Middle frontal gyrus (tissue), 1 donor: Measurements from ENCODE around the gene AJAP1.

Source experiments
- DNase-seq: peaks from one replicate; pipeline ENCODE4 v3.0.0-alpha.2; 2015; ENCODE audit warnings: low spot score; ENCODE audit errors: extremely low spot score

Gene AJAP1

DNA sequence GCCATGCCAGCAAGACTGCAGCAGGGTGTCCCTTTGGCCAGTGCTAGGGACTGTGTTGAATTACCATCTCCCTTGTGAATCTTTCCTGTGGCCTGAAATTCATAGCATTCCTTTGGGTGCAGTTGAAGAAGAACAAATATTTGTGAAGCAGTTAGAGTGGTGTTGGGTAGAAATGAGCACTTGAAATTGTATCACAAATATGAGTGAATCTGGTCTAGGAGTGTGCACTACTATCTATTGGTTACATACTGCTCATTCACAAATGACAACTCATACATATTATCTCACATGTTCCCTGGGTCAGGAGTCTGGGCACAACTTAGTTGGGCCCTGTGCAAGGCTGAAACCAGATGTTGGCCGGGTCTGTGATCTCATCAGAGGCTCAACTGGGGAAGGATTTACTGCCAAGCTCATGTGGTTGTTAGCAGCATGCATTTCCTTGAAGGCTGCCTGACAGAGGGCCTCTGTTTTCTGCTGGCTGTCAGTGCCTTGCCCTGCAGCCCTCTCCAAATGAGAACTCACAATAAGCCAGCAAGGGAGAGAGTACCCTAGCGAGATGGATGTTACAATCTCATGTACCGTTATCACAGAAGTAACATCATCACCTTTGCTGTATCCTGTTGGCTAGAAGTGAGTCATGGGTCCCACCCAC, 23.8 kb downstream of the AJAP1 start:
- no peak for DNase-seq

DNA sequence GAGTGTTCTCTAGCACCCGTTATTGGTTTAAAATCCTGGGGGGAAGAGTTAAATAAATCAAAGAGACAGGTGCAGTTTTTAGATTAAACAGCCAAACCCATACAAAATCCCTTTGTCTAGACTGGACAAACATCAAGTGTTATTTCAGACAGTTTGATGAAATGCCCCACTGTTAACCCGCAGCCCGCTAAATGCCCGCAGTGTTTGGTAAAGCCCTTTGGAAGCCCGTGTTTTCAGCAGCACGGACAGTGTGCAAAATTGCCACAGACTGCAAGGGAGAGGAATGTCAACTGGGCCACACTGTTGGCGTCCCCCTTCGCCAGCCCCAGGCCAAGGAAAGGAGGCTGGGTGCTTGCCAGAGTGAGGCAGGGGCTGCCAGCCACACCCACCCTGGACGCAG, 26.6 kb downstream of the AJAP1 start:
- DNase-seq, result peak; percentile 73

DNA sequence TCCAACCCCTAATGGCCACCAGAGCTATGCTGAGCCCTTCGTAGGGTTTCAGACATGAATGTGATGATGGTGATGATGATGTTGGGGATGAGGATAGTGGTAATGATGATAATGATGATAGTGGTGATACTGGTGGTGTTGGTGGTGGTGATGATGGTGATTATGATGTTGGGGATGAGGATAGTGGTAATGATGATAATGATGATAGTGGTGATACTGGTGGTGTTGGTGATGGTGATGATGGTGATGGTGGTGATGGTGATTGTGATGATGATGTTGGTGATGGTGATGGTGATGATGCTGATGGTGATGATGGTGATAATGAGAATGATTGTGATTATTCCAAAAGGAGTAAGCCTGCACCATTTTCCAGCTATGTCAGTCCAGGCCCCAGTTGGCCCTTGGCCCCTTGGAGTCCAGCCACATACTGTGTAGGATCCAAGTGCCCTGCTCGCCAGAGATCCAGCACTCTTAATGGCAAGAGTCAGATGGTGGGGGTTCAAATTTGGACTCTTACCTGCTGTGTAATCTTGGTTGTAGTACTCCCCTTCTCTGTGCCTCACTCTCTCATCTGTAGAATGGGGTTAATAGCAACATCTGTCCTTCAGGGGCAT, 28.3 kb downstream of the AJAP1 start:
- no peak for DNase-seq

DNA sequence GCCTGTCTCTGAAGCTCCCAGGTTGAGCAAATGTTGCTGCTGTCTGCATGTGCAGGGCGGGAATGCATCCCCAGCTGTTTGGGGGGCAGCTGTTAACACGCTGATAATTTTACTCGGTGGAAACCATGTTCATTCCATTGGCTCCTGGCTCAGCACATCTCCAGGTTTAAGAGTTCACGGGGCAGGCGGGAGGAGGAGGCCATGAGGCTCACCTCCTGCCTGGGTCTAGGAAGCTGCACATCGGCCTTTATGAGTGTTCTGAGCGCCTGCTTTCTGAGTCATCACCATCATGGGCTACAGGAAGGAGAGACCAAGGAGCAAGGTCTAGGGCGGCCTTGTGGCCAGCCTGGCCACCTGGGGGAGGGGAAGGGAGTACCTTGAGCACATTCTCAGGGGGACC, 29.7 kb downstream of the AJAP1 start:
- DNase-seq, result no peak

DNA sequence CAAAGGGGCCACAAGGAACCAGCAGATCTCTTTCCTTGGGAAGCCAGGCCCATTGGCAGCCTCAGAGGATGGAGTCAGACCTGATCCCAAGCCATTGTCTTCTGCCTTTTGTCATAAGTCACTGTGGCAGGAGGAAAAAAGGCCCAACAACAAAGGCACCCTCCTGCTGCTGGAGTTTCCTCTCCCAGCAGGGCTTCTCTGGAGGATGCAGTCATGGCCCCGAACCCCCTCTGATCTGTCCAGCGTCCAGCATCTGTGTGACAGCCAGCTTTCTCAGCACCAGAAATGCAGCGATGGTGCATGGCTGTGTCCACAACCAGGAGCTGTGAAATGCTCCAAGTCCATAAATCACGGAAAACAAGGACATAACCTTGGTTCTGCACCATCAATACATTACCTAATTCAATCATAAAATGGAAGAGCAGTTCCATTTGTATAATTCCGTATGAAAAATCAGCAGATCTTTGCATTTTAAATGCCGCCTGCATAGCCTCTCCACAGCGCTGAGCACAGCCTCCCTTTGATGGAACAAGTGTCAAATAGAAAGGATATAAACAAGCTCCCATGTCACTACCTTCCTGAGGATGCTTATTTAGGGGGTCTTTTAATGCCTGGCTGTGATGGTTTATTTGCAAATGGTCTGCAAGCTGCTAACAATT, 30.6 kb downstream of the AJAP1 start:
- DNase-seq, result no peak

DNA sequence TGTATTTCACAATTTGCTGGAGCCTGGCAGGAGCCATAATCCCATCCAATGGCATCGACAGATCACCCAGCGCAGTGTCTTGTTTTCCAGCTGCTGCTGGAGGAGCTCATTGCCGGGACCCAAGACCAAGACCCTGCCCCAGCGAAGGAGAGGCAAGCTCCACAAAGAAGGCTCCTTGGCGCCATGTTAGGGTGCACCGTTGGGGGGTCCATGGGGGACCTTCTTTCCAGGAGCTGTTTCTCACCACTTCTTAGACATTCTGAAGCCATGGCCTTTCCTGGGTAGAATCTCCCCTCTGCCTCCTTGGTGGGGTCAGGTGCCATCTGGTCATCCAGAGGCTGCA, 31.1 kb downstream of the AJAP1 start:
- no peak for DNase-seq

DNA sequence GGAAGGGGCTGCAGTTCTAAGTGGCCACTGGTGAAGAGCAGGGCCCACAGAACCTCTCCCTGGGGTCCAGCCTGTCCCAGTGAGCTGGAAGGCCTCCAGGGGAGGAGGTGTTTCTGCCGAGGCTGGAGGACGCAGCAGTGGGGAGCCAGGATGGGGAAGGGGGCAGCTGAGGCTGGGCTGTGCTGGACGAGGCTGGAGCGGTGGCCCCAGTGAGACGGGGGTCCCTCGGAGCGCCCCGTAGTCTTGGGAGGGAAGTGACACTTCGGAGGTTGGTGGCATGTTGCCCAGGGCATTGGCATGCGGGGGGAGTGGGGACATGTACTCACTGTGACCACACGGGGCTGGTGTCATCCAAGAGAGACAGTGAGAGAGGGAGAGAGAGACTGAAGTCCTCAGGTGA, 33.5 kb downstream of the AJAP1 start:
- DNase-seq, result no peak

DNA sequence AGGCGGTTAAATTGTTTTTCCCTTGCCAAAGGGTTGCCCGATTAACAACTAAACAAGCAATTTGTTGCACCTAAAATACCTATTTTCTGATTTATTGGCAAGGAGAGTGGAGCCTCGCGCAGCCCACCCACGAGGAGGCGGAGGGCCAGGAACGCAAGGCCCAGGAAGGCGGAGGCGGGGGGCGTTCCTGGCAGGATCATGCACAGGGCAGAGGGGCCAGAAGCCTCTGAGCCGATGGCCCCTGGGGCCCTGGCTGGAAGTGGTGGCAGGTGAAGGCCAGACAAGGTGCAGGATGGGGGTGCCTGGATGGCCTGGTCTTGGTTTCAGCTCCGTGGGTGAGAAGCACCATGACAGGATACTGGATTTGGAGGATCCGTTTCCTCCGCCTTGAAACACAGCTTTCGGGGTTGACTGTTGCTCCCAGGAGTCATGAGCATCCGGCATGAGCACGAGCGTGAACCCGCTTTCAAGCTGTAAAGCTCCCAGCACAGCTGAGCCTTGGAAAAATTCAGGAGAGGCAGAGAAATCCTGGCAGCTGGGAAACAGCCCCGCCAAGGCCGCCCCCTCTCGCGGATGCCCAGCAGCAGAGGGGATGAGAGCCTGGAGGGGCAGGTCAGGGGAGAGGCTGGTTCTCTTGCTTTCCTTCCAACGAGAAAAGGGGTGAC, 35.0 kb downstream of the AJAP1 start:
- DNase-seq, result no peak

DNA sequence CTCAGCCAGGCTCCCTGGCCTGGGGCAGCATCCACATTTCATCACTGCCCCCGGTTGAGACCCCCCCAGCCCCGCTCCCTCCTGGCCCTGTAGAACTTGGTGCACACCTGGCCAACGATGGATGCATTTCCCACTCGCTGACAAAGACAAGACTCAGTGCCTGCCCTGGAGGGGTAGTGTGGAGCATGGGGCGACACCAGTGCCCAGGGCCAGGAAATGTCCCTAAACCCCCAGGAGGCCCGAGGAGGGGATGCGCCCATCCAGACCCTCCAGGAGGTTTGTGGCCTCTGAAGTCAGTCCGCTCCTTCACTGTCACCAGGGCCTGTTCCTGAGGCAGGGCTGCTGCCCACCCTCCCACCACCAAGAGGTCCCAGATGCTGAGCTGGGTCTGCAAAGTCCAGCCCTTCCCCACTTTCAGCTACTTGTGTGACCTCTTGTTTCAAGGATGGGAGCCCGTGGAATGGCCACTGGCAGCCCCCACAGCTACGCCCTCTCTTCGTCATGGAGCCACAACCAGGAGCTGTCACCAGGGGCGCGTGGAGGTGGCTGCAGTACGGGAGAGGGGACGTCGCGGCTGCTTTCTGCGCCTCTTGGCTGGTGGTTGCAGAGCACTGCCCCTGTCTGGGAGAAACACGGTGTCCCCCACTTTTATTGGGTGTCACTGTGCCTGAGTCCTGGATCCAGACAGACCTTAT, 35.7 kb downstream of the AJAP1 start:
- DNase-seq, result no peak

DNA sequence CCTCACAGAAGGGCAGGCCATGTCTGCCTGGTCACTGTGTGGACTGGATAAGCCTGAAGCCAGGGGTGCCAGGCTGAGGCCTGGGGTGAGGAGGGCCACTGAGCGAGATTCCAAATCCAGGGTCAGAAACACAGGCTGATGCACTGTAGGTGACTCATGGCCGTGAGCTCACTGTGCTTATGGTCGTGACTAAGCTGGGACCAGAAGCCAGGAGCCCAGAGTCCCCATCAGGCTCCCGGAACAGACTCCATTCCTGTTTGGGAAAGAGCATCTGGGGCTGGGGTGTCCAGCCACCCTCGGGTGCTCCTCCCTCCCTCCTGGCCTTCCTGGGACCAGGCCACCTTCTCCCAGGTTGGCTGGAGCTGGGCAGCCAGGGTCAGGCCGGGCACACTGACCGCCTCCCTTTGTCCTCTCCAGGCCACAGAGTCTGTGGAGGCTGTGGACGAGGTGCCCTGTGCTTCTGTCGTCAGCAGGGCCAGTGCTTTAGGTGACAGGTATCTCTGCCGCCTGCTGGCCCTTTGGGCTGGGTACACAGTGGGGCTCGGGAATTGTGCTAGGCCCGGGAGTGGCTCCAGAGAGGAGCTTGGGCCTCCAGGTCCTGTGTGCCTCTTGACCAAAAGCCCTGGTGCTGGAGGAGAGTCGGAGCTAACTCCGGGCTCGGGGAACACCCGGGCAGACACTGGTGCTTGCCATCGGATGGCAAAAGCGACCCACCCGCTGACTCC, 36.7 kb downstream of the AJAP1 start:
- DNase-seq, result no peak

DNA sequence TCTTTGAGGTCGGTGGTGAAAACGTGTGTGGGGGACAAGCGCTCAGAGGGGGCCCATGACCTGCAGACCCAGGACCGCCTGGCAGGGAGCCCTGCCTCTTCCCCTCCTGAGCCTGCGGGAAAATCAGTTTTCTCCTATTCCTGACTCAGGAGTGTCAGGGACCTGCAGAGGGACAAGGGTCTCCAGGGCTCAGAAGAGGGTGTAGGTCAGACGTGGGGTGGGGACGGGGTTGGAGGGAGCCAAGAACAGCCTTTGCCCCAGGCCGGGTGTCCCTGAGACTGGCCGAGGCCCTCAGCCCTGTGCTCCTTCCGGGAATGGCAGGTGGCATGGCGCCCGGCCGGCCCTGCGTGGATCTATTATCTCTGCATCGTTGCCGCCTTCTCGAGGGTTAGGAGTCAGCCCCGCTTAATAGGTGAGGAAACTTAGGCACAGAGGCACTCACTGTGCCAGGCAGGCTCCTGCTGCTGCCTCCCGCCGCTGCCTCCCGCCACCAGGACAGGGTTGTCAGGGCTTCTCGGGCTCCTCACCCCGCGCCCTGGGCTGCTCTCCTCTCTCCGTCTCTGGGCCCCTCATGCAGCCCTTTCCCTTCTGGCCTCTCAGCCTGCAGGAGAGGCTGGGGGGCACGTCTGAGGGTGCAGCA, 37.5 kb downstream of the AJAP1 start:
- DNase-seq, result no peak

DNA sequence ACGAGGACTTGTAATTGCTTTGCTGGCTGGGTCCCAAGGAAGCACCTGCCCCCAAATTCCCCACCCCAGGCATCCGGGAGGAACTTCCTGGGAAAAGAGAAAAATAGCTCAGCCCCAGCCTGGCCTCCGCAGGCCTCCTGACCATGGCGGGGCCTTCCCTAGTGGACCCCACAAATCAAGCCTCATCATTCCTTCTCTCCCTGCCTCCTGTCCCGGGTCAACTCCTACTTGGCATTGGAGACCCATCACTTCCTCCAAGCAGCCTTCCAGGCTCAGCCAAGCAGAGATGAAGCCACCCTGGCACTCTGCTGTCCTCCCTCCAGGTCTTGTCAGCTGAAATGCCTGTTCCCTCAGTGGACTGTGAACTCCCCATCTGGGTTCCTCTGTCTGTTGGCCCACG, 38.0 kb downstream of the AJAP1 start:
- DNase-seq, result no peak

DNA sequence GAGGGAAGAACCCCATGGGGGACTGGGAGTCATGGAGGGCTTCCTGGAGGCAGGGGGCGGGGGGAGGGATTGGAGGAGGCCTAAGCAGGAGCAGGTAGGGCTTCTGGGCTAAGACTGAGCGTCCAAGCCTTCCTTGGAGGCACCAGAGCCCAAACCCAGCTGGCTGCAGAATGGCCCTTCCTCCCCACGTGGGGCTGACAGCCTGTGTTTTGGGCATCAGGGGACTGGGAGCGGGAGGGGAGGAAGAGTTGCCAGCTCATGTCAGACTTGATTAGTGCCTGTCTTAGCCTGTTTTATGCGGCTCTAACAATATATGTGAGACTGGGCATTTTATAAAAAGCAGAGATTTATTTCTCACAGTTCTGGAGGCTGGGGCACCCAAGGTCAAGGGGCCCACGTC, 38.9 kb downstream of the AJAP1 start:
- no peak for DNase-seq

DNA sequence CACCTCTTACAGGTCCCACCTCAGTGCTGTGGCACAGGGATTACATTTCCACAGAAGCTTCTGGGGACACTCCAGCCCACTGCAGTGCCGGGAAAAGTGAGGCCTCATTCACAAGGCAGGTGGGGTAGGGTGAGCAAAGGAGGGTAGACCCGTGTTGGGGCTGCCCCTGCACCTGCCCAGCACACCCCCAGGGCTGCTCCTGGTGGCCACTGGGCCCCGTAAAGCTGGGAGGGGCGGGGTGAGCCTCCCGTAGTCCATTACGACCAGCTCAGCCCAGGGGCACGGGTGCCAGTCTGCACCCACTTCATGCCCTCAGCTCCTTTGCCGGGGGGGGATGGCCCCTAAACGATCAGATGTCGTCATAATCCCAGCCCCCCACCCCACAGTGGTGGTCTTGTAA, 39.5 kb downstream of the AJAP1 start:
- no peak for DNase-seq

DNA sequence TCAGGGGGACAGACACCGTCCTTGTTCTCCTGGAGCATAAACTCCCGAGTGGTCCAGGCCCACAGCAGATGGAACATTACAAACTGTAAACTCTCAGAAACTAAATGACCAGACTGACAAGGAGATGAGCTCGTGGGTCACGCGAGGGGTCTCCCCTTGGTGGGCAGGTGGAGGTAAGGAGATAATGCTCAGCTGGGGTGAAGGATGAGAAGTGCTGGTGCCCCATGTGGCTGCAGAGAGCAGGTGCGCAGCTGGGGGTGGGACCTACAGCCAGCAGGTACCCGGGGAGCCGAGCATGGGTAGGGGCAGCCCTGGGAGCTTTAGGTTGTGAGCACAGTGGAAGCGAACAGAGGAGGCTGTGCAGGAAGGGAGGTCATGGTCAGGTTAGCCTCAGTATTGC, 40.1 kb downstream of the AJAP1 start:
- DNase-seq, result no peak

DNA sequence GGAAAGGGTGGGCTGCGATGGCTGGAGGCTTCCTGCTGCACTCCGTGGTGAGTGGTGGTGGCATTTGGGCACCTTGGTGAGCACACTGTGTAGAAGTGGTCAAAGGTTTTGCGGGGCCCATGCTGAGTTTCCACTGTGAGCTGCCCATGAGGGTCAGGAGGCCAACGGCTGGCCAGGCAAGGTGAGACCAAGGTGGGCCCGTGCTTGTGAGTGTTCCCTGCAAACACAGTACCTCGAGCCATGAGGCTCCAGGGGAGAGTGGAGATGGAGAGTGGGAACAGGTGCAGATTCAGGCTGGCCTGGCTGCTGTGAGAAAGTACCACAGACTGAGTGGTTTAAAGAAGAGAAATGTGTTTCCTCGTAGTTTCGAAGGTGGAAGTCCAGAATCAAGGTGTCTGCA, 40.8 kb downstream of the AJAP1 start:
- DNase-seq, result no peak

DNA sequence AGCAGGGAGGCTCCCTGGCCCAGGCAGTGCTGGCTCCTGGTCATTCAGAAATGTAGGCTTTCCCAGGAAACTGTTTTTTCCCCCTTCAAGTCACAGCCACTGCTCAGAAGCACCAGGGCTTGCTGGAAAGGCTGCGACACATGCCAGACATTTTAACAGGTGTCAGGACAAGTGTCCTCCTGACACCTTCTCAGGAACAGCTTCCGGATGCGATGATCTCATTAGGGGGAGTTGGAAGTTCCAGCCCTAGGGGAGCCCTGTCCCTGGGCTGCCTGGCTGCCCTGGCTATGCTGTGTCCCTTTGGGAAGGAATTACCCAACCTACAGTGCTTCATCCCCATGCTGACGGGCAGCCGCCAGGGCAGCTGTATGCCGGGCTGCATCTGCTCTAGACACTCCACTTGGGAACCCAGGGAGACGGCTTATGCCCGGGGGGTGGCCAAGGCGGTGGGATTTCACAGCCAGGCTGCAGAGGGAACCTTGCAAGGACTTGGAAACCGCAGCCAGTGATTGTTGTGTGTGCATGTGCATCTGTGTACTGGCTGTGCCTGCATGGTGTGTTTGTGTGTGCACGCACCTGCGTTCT, 41.8 kb downstream of the AJAP1 start:
- no peak for DNase-seq

DNA sequence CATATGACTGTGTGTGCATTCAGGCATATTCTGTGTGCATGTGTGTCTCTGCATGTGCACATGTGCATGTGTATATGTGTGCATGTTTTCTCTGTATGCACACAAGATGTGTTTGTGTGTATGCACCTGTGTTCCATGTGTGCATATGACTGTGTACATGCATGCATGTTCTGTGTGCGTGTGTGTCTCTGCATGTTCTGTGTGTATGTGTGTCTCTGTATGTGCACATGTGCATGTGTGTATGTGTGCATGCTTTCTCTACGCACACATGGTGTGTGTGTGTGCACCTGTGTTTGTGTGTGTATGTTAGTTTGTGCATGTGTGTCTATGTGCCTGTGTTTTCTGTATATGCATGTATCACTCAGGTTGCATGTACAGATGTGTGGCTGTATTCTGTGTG, 42.3 kb downstream of the AJAP1 start:
- DNase-seq, result no peak

DNA sequence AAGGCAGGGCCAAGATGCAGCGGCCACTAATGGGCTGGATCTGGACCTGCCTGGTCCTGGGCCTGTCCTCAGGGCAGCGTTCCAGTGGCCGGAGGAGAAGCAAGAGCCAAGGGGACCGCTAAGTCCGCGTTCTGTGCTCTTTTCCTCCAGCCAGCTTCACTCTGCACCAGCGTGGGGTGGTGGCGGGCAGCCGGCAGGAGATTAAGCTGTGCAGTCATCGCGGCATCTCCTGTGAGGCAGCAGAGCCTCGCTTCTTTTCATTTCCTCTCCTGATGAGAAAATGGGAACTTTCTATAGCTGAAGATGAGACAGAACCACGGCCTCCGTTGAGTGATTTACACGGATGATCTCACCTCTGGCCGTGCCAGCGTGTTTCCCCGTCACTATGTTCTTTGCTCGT, 43.4 kb downstream of the AJAP1 start:
- no peak for DNase-seq

DNA sequence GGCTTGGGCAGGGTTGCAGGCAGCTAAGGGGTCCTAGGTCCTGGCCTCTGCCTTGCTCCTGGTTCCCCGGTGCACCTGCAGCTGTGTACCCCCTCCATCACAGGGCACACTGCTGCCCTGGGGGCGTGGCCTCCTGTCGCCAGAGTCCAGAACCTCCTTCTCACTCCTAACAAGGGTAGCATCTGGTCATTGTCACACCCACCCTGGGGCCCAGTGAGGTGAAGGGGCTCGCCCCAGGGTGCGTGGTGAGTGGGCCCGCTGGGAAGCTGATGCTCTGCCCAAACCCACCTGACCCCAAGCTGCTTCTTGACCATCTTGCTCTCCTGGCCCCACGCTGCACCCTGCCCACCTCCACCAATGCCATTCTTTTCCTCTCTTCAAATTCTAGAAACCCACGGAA, 44.5 kb downstream of the AJAP1 start:
- DNase-seq, result no peak
